Measurements from ENCODE around the gene ADGRL2. TPM values are rescaled to one million over a fixed set of nuclear protein-coding genes. Genes with fewer than 3 reads are reported as not detected.

Gene ADGRL2
- total RNA-seq, 1 donor from 2014 or later: 16.3 TPM

GRCh38 chr1:81805537-81806431 lies 5.0 kb downstream of the ADGRL2 start:
- peak in 1 of 2 donors; percentile 18 for DNase-seq (ENCODE audit: low read depth in 2 of 2)

- DNase-seq (ENCODE audit: low read depth in 2 of 2): no peak
These were observed 5.7 kb downstream of the ADGRL2 start for GRCh38 chr1:81806432-81806770.

- DNase-seq (ENCODE audit: low read depth in 2 of 2): peak; percentile 33 to 64
These were observed 8.0 kb downstream of the ADGRL2 start for GRCh38 chr1:81808760-81809159.

- DNase-seq (ENCODE audit: low read depth in 2 of 2): no peak
These were observed 9.1 kb downstream of the ADGRL2 start for GRCh38 chr1:81809808-81810207.

- peak in 1 of 2 donors; percentile 38 for DNase-seq (ENCODE audit: low read depth in 2 of 2)
These were observed 11.1 kb downstream of the ADGRL2 start for GRCh38 chr1:81811757-81812371.

- peak in 1 of 2 donors; percentile 31 for DNase-seq (ENCODE audit: low read depth in 2 of 2)
These were observed 12.0 kb downstream of the ADGRL2 start for GRCh38 chr1:81812712-81813111.

- no peak for DNase-seq (ENCODE audit: low read depth in 2 of 2)
These were observed 13.0 kb downstream of the ADGRL2 start for GRCh38 chr1:81813691-81814090.

GRCh38 chr1:81819613-81820012 lies 18.9 kb downstream of the ADGRL2 start:
- DNase-seq (ENCODE audit: low read depth in 2 of 2): no peak

GRCh38 chr1:81820765-81821164 lies 20.0 kb downstream of the ADGRL2 start:
- DNase-seq (ENCODE audit: low read depth in 2 of 2): no peak

- no peak for DNase-seq (ENCODE audit: low read depth in 2 of 2)
These were observed 22.3 kb downstream of the ADGRL2 start for GRCh38 chr1:81823082-81823481.

GRCh38 chr1:81824759-81825158 lies 24.0 kb downstream of the ADGRL2 start:
- DNase-seq (ENCODE audit: low read depth in 2 of 2): no peak

GRCh38 chr1:81827942-81828341 lies 27.2 kb downstream of the ADGRL2 start:
- DNase-seq (ENCODE audit: low read depth in 2 of 2): no peak

- no peak for DNase-seq (ENCODE audit: low read depth in 2 of 2)
These were observed 31.8 kb downstream of the ADGRL2 start for GRCh38 chr1:81832573-81832972.

GRCh38 chr1:81833722-81834121 lies 33.0 kb downstream of the ADGRL2 start:
- no peak for DNase-seq (ENCODE audit: low read depth in 2 of 2)

- DNase-seq (ENCODE audit: low read depth in 2 of 2): no peak
These were observed 33.5 kb downstream of the ADGRL2 start for GRCh38 chr1:81834268-81834667.

GRCh38 chr1:81834921-81835698 lies 34.4 kb downstream of the ADGRL2 start:
- peak in 1 of 2 donors; percentile 91 for DNase-seq (ENCODE audit: low read depth in 2 of 2)

GRCh38 chr1:81836007-81836626 lies 35.4 kb downstream of the ADGRL2 start:
- DNase-seq (ENCODE audit: low read depth in 2 of 2): no peak

- DNase-seq (ENCODE audit: low read depth in 2 of 2): no peak
These were observed 38.0 kb downstream of the ADGRL2 start for GRCh38 chr1:81838600-81839218.

- no peak for DNase-seq (ENCODE audit: low read depth in 2 of 2)
These were observed 40.1 kb downstream of the ADGRL2 start for GRCh38 chr1:81840805-81841204.

GRCh38 chr1:81841795-81842194 lies 41.1 kb downstream of the ADGRL2 start:
- no peak for DNase-seq (ENCODE audit: low read depth in 2 of 2)

GRCh38 chr1:81844477-81844876 lies 43.7 kb downstream of the ADGRL2 start:
- DNase-seq (ENCODE audit: low read depth in 2 of 2): no peak

All from lung microvascular endothelial cell (primary cell).